ENCODE results near the gene CTSK. TPM values are rescaled to one million over a fixed set of nuclear protein-coding genes. Genes with fewer than 3 reads are reported as not detected.

CTSK gene
- total and polyA plus RNA-seq, 2 experiments from 2014 or later: 37.3 to 54.3 TPM

GRCh38 chr1:150793221-150793620 lies 14.8 kb downstream of the CTSK start:
- Histone ChIP-seq H2AFZ (no peak overlapping the region), H3K36me3 (replicated peaks; ENCODE audit: insufficient read depth, low read depth) (no peaks in the 10 kb centered on the region), H3K27me3 (no peaks in the 10 kb centered on the region), H3K9me3 (ENCODE audit: low read depth) (no peaks in the 10 kb centered on the region), H3K4me3 (no peak overlapping the region), H3K27ac (no peak overlapping the region), H3K79me2 (no peaks in the 10 kb centered on the region), H3K4me1 (ENCODE audit: insufficient read depth) (no peaks in the 10 kb centered on the region), H4K20me1 (ENCODE audit: insufficient read depth, poor library complexity, severe bottlenecking) (no peaks in the 10 kb centered on the region), H3K4me2 (no peak overlapping the region), H3K9me2 (replicated peaks; ENCODE audit: insufficient read depth) (no peaks in the 10 kb centered on the region)
- 90% methylated on average over 1 of the region's 1 CpG for WGBS (ENCODE audit: low lambda C conversion rate, missing lambda C conversion rate)
- DNase-seq (ENCODE audit: low spot score): no peak
- TF ChIP-seq CTCF (IDR thresholded peaks at IDR 0.05; ENCODE audit: poor library complexity) (no peak), EZH2 (IDR thresholded peaks at IDR 0.05; ENCODE audit: borderline replicate concordance) (no peak), EZH2phosphoT487 (IDR thresholded peaks at IDR 0.05; ENCODE audit: low read depth, severe bottlenecking, unreplicated experiment) (no peak)

GRCh38 chr1:150791585-150791984 lies 16.5 kb downstream of the CTSK start:
- over 99% methylated on average over 4 of the region's 4 CpGs for WGBS (ENCODE audit: low lambda C conversion rate, missing lambda C conversion rate)
- H3K9me3 ChIP-seq (ENCODE audit: low read depth): no peaks in the 10 kb centered on the region
- H3K4me2 ChIP-seq: no peak overlapping the region
- TF ChIP-seq EZH2phosphoT487 (IDR thresholded peaks at IDR 0.05; ENCODE audit: low read depth, severe bottlenecking, unreplicated experiment): no peak
- TF ChIP-seq EZH2 (IDR thresholded peaks at IDR 0.05; ENCODE audit: borderline replicate concordance): no peak
- no peak for TF ChIP-seq CTCF (IDR thresholded peaks at IDR 0.05; ENCODE audit: poor library complexity)
- no peak overlapping the region for H3K4me3 ChIP-seq
- H2AFZ ChIP-seq: no peak overlapping the region
- no peaks in the 10 kb centered on the region for H3K27me3 ChIP-seq
- H3K36me3 ChIP-seq (replicated peaks; ENCODE audit: insufficient read depth, low read depth): no peaks in the 10 kb centered on the region
- no peaks in the 10 kb centered on the region for H3K79me2 ChIP-seq
- no peaks in the 10 kb centered on the region for H3K9me2 ChIP-seq (replicated peaks; ENCODE audit: insufficient read depth)
- no peaks in the 10 kb centered on the region for H4K20me1 ChIP-seq (ENCODE audit: insufficient read depth, poor library complexity, severe bottlenecking)
- H3K4me1 ChIP-seq (ENCODE audit: insufficient read depth): no peaks in the 10 kb centered on the region
- H3K27ac ChIP-seq: no peak overlapping the region
- DNase-seq (ENCODE audit: low spot score): no peak

- no peaks in the 10 kb centered on the region for H3K9me2 ChIP-seq (replicated peaks; ENCODE audit: insufficient read depth)
- 89% methylated on average over 4 of the region's 4 CpGs for WGBS (ENCODE audit: low lambda C conversion rate, missing lambda C conversion rate)
- no peaks in the 10 kb centered on the region for H3K9me3 ChIP-seq (ENCODE audit: low read depth)
- no peak for DNase-seq (ENCODE audit: low spot score)
- H3K4me2 ChIP-seq: no peak overlapping the region
- no peaks in the 10 kb centered on the region for H3K4me1 ChIP-seq (ENCODE audit: insufficient read depth)
- no peaks in the 10 kb centered on the region for H3K79me2 ChIP-seq
- H3K27ac ChIP-seq: no peak overlapping the region
- no peak for TF ChIP-seq CTCF (IDR thresholded peaks at IDR 0.05; ENCODE audit: poor library complexity)
- no peaks in the 10 kb centered on the region for H3K36me3 ChIP-seq (replicated peaks; ENCODE audit: insufficient read depth, low read depth)
- H2AFZ ChIP-seq: no peak overlapping the region
- H3K27me3 ChIP-seq: no peaks in the 10 kb centered on the region
- no peak overlapping the region for H3K4me3 ChIP-seq
- H4K20me1 ChIP-seq (ENCODE audit: insufficient read depth, poor library complexity, severe bottlenecking): no peaks in the 10 kb centered on the region
Observed at GRCh38 chr1:150789396-150789795, 18.7 kb downstream of the CTSK start.

GRCh38 chr1:150788946-150789345 lies 19.1 kb downstream of the CTSK start:
- no peaks in the 10 kb centered on the region for H3K9me3 ChIP-seq (ENCODE audit: low read depth)
- no peak for DNase-seq (ENCODE audit: low spot score)
- H3K9me2 ChIP-seq (replicated peaks; ENCODE audit: insufficient read depth): no peaks in the 10 kb centered on the region
- no peaks in the 10 kb centered on the region for H4K20me1 ChIP-seq (ENCODE audit: insufficient read depth, poor library complexity, severe bottlenecking)
- H3K4me2 ChIP-seq: no peak overlapping the region
- H3K36me3 ChIP-seq (replicated peaks; ENCODE audit: insufficient read depth, low read depth): no peaks in the 10 kb centered on the region
- H2AFZ ChIP-seq: no peak overlapping the region
- H3K4me3 ChIP-seq: no peak overlapping the region
- 94% methylated on average over 4 of the region's 4 CpGs for WGBS (ENCODE audit: low lambda C conversion rate, missing lambda C conversion rate)
- no peaks in the 10 kb centered on the region for H3K79me2 ChIP-seq
- no peaks in the 10 kb centered on the region for H3K4me1 ChIP-seq (ENCODE audit: insufficient read depth)
- no peak for TF ChIP-seq EZH2 (IDR thresholded peaks at IDR 0.05; ENCODE audit: borderline replicate concordance)
- TF ChIP-seq CTCF (IDR thresholded peaks at IDR 0.05; ENCODE audit: poor library complexity): no peak
- TF ChIP-seq EZH2phosphoT487 (IDR thresholded peaks at IDR 0.05; ENCODE audit: low read depth, severe bottlenecking, unreplicated experiment): no peak
- H3K27me3 ChIP-seq: no peaks in the 10 kb centered on the region
- H3K27ac ChIP-seq: no peak overlapping the region

All from hepatocyte (in vitro differentiated cells).